Measurements from ENCODE around the gene CCDC85B.

DNA sequence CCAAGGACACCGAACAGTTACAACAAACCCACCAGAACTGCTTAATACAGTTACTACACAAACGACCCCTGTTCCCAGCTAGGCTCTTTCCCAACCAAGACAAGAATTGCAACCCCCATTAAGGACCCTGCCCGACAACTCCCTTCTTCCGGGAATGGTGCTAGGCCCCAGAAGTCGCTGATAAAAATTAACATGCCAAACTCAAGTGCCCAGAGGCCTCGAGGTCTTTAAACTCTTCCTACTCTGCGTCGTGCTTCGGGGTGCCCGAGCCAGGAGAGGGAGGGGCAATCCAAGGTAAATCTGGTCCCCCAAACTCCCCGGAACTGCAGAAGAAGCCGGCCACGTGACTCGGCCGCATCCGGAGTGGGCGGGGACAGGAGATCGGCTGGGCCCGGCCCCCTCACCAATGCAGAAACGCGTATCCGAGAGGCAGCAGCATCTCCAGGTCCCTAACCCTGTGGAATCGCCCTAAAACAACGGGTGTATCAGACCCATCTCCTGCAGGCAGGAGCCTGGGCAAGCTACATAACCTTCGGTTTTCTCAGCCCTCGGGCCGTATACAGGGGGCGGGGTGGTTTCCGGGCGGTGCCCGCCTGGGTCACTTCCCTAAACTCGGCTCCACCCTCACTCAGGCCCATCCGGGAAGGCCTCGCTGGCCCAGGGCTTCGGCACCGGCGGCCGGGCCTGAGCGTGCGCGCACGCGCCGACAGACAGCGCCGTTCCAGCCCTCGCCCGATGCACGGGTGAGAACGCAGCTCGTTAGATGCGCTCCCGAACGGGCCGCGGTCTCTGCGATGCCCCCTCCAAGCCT is 33.6 kb upstream of the CCDC85B start:
- TF ChIP-seq, protein P1, sequence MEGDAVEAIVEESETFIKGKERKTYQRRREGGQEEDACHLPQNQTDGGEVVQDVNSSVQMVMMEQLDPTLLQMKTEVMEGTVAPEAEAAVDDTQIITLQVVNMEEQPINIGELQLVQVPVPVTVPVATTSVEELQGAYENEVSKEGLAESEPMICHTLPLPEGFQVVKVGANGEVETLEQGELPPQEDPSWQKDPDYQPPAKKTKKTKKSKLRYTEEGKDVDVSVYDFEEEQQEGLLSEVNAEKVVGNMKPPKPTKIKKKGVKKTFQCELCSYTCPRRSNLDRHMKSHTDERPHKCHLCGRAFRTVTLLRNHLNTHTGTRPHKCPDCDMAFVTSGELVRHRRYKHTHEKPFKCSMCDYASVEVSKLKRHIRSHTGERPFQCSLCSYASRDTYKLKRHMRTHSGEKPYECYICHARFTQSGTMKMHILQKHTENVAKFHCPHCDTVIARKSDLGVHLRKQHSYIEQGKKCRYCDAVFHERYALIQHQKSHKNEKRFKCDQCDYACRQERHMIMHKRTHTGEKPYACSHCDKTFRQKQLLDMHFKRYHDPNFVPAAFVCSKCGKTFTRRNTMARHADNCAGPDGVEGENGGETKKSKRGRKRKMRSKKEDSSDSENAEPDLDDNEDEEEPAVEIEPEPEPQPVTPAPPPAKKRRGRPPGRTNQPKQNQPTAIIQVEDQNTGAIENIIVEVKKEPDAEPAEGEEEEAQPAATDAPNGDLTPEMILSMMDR (IDR thresholded peaks at IDR 0.05; ENCODE audit: low read length), result no peak
- no peak for TF ChIP-seq EZH2 (IDR thresholded peaks at IDR 0.05; ENCODE audit: borderline replicate concordance, low read length)
